Spleen (tissue), 7 donors: ENCODE data around the gene SF3B4.

ENCODE experiments used
- CTCF ChIP-seq, 11 experiments: fragments of 200-600 bp in 7 of 11; fragments of 450-650 bp in 4 of 11; sonication (generic) in 4 of 11; IDR thresholded peaks in 8 of 11; conservative IDR thresholded peaks in 3 of 11; 1 replicate in 7 of 11; 2 replicates in 4 of 11; pipeline versions ENCODE4 v1.4.0 to v1.8.0; 2016 to 2021; ENCODE audit warnings: antibody characterized with exemption in 11 of 11, inconsistent platforms in 4 of 11, mild to moderate bottlenecking in 1 of 11
- POLR2A ChIP-seq, 3 donors: fragments of 450-650 bp; IDR thresholded peaks; one replicate each; pipeline ENCODE4 v1.5.1; 2017; ENCODE audit warnings: antibody characterized with exemption in 3 of 3, mild to moderate bottlenecking in 1 of 3
- POLR2AphosphoS5 ChIP-seq, 3 donors: sonication (generic); formaldehyde crosslinking; IDR thresholded peaks; one replicate each; pipeline ENCODE4 v1.5.1; 2017; ENCODE audit warnings: antibody characterized with exemption in 3 of 3
- donor health status: DM: no; HTN: no; CAD: no; lungs with moderate emphysema.
- donor health status: DM: no; HTN: no; CAD: no.
- donor health status: DM: no; HTN: no; CAD: no.

GRCh38 chr1:149972547-149972946 lies 44.9 kb upstream of the SF3B4 start:
- TF ChIP-seq CTCF (IDR thresholded peaks at IDR 0.05 in 8 of 11, conservative IDR thresholded peaks at IDR 0.05 in 3 of 11) (no peak), POLR2AphosphoS5 (IDR thresholded peaks at IDR 0.05) (no peak), POLR2A (IDR thresholded peaks at IDR 0.05) (no peak)
